GM23338 (cell line): ENCODE data around the gene TCF7L1. TPM values are rescaled to one million over a fixed set of nuclear protein-coding genes. Genes with fewer than 3 reads are reported as not detected.

Experiments used
- ATAC-seq: fragments of 200-7000 bp; cut with Tn5 transposase; 3 replicates; pipeline ENCODE4 v1.9.1; 2020
- DNase-seq: peaks from one replicate; pipeline ENCODE4 v3.0.0-alpha.2; 2015; ENCODE audit warnings: low spot score
- H2AFZ ChIP-seq: fragments of 200-600 bp; sonication (generic); 2 replicates; pipeline ENCODE4 v1.8.0; 2016; ENCODE audit warnings: antibody characterized with exemption, mild to moderate bottlenecking, moderate library complexity
- H3F3A ChIP-seq: fragments of 200-600 bp; sonication (generic); replicated peaks from 2 replicates; pipeline ENCODE4 v1.8.0; 2017; ENCODE audit warnings: antibody characterized with exemption, mixed run types, low read depth
- H3K27ac ChIP-seq: fragments of 200-600 bp; sonication (generic); 2 replicates; pipeline ENCODE4 v1.6.1; 2016; ENCODE audit warnings: low read depth
- H3K27me3 ChIP-seq: fragments of 200-600 bp; sonication (generic); 2 replicates; pipeline ENCODE4 v1.8.0; 2016; ENCODE audit warnings: mild to moderate bottlenecking, mixed run types, moderate library complexity; ENCODE audit not compliant: insufficient read depth
- H3K36me3 ChIP-seq: fragments of 200-600 bp; sonication (generic); 2 replicates; pipeline ENCODE4 v1.8.0; 2016; ENCODE audit warnings: mild to moderate bottlenecking; ENCODE audit not compliant: insufficient read depth
- H3K4me1 ChIP-seq: fragments of 200-600 bp; sonication (generic); 2 replicates; pipeline ENCODE4 v1.8.0; 2016; ENCODE audit warnings: mild to moderate bottlenecking, moderate library complexity; ENCODE audit not compliant: insufficient read depth
- H3K4me2 ChIP-seq: fragments of 200-600 bp; sonication (generic); 2 replicates; pipeline ENCODE4 v1.7.1; 2017; ENCODE audit warnings: mixed run types
- H3K4me3 ChIP-seq: fragments of 200-600 bp; sonication (generic); 2 replicates; pipeline ENCODE4 v1.6.1; 2016; ENCODE audit warnings: mixed run types
- H3K79me2 ChIP-seq: fragments of 200-600 bp; sonication (generic); replicated peaks from 2 replicates; pipeline ENCODE4 v1.8.0; 2017; ENCODE audit warnings: mild to moderate bottlenecking; ENCODE audit not compliant: insufficient read depth
- H3K9me2 ChIP-seq: fragments of 200-600 bp; sonication (generic); 2 replicates; pipeline ENCODE4 v1.8.0; 2017; ENCODE audit not compliant: insufficient read depth
- H4K20me1 ChIP-seq: fragments of 200-600 bp; sonication (generic); replicated peaks from 2 replicates; pipeline ENCODE4 v1.8.0; 2017; ENCODE audit warnings: mild to moderate bottlenecking; ENCODE audit not compliant: insufficient read depth
- H3K27ac Mint-ChIP-seq: 2 replicates; pipeline ENCODE4 v1.8.0; 2020; ENCODE audit warnings: inconsistent platforms, mild to moderate bottlenecking, moderate library complexity, mixed read lengths
- H3K27me3 Mint-ChIP-seq: 3 replicates; pipeline ENCODE4 v1.8.0; 2022; ENCODE audit warnings: low read depth, mild to moderate bottlenecking, moderate library complexity, mixed read lengths, inconsistent platforms; ENCODE audit not compliant: insufficient read depth, poor library complexity
- H3K36me3 Mint-ChIP-seq: 3 replicates; pipeline ENCODE4 v1.8.0; 2021; ENCODE audit warnings: low read depth, mild to moderate bottlenecking, inconsistent platforms, moderate library complexity, mixed read lengths
- H3K4me1 Mint-ChIP-seq: 3 replicates; pipeline ENCODE4 v1.8.0; 2020; ENCODE audit warnings: mild to moderate bottlenecking, inconsistent platforms, mixed read lengths
- H3K4me3 Mint-ChIP-seq: 3 replicates; pipeline ENCODE4 v1.8.0; 2021; ENCODE audit warnings: moderate library complexity, mild to moderate bottlenecking, inconsistent platforms, mixed read lengths
- H3K9me3 Mint-ChIP-seq: 3 replicates; pipeline ENCODE4 v1.8.0; 2020; ENCODE audit warnings: moderate library complexity, mild to moderate bottlenecking, inconsistent platforms, mixed read lengths
- CREB1 ChIP-seq: fragments of 250-450 bp; sonication (Bioruptor Pico); IDR thresholded peaks from 2 replicates; pipeline ENCODE4 v1.5.0; 2020; ENCODE audit warnings: low read depth, mild to moderate bottlenecking, moderate library complexity
- EZH2 ChIP-seq: fragments of 200-600 bp; sonication (generic); IDR thresholded peaks from one replicate; pipeline ENCODE4 v1.8.0; 2017; ENCODE audit warnings: antibody characterized with exemption, mild to moderate bottlenecking, low read depth; ENCODE audit not compliant: unreplicated experiment
- EZH2phosphoT487 ChIP-seq: fragments of 200-600 bp; sonication (generic); IDR thresholded peaks from one replicate; pipeline ENCODE4 v1.8.1; 2018; ENCODE audit warnings: antibody characterized with exemption; ENCODE audit not compliant: unreplicated experiment
- JUNB ChIP-seq: IDR thresholded peaks from one replicate; pipeline ENCODE4 v1.6.1; 2016; ENCODE audit warnings: antibody characterized with exemption; ENCODE audit not compliant: unreplicated experiment
- NANOG ChIP-seq: IDR thresholded peaks from 2 replicates; pipeline ENCODE4 v1.6.1; 2016; ENCODE audit warnings: antibody characterized with exemption, borderline replicate concordance
- POLR2AphosphoS5 ChIP-seq: IDR thresholded peaks from 2 replicates; pipeline ENCODE4 v1.6.1; 2016; ENCODE audit warnings: antibody characterized with exemption, low read depth
- STAT1 ChIP-seq: IDR thresholded peaks from one replicate; pipeline ENCODE4 v1.6.1; 2016; ENCODE audit warnings: antibody characterized with exemption; ENCODE audit not compliant: unreplicated experiment
- ZNF114 ChIP-seq: fragments of 250-450 bp; sonication (Bioruptor Pico); IDR thresholded peaks from 2 replicates; pipeline ENCODE4 v1.5.0; 2020; ENCODE audit warnings: mild to moderate bottlenecking, moderate library complexity
- ZNF331 ChIP-seq: fragments of 250-450 bp; sonication (Bioruptor Pico); IDR thresholded peaks from 2 replicates; pipeline ENCODE4 v1.5.0; 2020; ENCODE audit warnings: low read depth, mild to moderate bottlenecking, moderate library complexity
- polyA plus RNA-seq: library from polyadenylated mRNA; unstranded; fragments of >200 nt; fragmentation: Nextera tagmentation; extraction: Ambion mirVana; gene quantifications from 2 replicates; pipeline ENCODE4 v1.2.1, GENCODE V29; 2016
- total RNA-seq: library from RNA; depleted of rRNA; stranded (reverse); fragments of >200 nt; shearing (Covaris generic); gene quantifications from 2 replicates; pipeline ENCODE4 v1.2.3, GENCODE V29; 2014
- TF ChIP-seq, protein P1 (sequence below), 2 experiments: fragments of 200-600 bp in 1 of 2; sonication (generic) in 1 of 2; conservative IDR thresholded peaks; 2 replicates each; pipeline versions ENCODE4 v1.5.1 to v1.6.1; 2016 to 2017; ENCODE audit warnings: antibody characterized with exemption in 2 of 2, low read depth in 2 of 2, mild to moderate bottlenecking in 2 of 2, moderate library complexity in 1 of 2
- TF ChIP-seq, protein P2 (sequence below): fragments of 250-450 bp; sonication (Bioruptor Pico); IDR thresholded peaks from 2 replicates; pipeline ENCODE4 v1.5.0; 2020; ENCODE audit warnings: mild to moderate bottlenecking, moderate library complexity
- TF ChIP-seq, protein P3 (sequence below): IDR thresholded peaks from 2 replicates; pipeline ENCODE4 v1.6.1; 2016; ENCODE audit warnings: antibody characterized with exemption
- TF ChIP-seq, protein P4 (sequence below): IDR thresholded peaks from one replicate; pipeline ENCODE4 v1.6.1; 2018; ENCODE audit warnings: antibody characterized with exemption; ENCODE audit not compliant: unreplicated experiment

The TCF7L1 gene
- total and polyA plus RNA-seq, 2 experiments from 2014 or later: 47.3 to 101 TPM

DNA sequence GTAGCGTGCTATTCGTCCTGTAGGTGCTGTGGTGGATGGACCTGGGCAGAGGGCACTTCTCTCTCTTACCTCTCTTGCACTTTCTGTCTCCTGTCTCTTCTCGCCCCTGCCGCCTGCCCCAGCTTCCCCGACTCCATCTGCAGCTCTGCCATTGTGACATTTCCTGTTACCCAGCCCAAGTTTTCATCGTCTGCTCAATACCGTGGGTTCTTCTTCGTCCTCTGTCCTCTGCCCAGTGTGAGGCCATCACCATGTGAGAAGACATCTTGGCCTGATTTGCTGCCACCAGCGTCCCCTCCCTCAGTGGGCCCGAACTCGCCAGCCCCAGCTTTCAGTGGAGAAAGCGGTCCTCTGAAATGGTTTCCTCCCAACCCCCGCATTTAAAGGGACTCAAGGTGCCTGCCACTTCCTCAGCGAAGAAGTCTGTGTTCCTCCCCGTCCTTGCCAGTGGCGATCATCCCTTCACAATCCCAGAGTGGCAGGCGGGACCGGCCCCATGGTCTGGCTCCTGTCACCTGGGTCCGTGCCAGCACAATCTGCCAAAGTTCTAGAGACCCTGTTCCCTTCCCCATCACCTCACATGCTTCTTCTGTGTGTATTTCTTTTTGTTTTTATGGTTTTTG, 176.6 kb downstream of the TCF7L1 start:
- no peak overlapping the region for H2AFZ ChIP-seq

More for the DNA sequence above, 176.6 kb downstream of the TCF7L1 start:
- Histone ChIP-seq H3K9me2 (no peaks in the 10 kb centered on the region), H3F3A (peaks cover 14% of the 10 kb centered on the region), H3K4me3 (no peak overlapping the region), H3K79me2 (no peaks in the 10 kb centered on the region), H3K36me3 (peaks cover 5% of the 10 kb centered on the region; the same call in 1 of the 2 replicates), H4K20me1 (peaks cover 9% of the 10 kb centered on the region), H3K4me1 (peaks cover 21% of the 10 kb centered on the region), H3K4me2 (no peak overlapping the region), H3K27me3 (no peaks in the 10 kb centered on the region), H3K27ac (peak overlapping the region; percentile 73)
- Mint-ChIP-seq H3K27ac (no peak overlapping the region), H3K4me1 (peaks cover 32% of the 10 kb centered on the region), H3K36me3 (peaks cover 56% of the 10 kb centered on the region), H3K4me3 (no peak overlapping the region; the same call in 2 of the 3 replicates), H3K9me3 (no peaks in the 10 kb centered on the region), H3K27me3 (peaks cover 18% of the 10 kb centered on the region)
- TF ChIP-seq, protein P1, sequence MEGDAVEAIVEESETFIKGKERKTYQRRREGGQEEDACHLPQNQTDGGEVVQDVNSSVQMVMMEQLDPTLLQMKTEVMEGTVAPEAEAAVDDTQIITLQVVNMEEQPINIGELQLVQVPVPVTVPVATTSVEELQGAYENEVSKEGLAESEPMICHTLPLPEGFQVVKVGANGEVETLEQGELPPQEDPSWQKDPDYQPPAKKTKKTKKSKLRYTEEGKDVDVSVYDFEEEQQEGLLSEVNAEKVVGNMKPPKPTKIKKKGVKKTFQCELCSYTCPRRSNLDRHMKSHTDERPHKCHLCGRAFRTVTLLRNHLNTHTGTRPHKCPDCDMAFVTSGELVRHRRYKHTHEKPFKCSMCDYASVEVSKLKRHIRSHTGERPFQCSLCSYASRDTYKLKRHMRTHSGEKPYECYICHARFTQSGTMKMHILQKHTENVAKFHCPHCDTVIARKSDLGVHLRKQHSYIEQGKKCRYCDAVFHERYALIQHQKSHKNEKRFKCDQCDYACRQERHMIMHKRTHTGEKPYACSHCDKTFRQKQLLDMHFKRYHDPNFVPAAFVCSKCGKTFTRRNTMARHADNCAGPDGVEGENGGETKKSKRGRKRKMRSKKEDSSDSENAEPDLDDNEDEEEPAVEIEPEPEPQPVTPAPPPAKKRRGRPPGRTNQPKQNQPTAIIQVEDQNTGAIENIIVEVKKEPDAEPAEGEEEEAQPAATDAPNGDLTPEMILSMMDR (conservative IDR thresholded peaks at IDR 0.05; ENCODE audit: low read depth in 2 of 2): no peak
- TF ChIP-seq, protein P2, sequence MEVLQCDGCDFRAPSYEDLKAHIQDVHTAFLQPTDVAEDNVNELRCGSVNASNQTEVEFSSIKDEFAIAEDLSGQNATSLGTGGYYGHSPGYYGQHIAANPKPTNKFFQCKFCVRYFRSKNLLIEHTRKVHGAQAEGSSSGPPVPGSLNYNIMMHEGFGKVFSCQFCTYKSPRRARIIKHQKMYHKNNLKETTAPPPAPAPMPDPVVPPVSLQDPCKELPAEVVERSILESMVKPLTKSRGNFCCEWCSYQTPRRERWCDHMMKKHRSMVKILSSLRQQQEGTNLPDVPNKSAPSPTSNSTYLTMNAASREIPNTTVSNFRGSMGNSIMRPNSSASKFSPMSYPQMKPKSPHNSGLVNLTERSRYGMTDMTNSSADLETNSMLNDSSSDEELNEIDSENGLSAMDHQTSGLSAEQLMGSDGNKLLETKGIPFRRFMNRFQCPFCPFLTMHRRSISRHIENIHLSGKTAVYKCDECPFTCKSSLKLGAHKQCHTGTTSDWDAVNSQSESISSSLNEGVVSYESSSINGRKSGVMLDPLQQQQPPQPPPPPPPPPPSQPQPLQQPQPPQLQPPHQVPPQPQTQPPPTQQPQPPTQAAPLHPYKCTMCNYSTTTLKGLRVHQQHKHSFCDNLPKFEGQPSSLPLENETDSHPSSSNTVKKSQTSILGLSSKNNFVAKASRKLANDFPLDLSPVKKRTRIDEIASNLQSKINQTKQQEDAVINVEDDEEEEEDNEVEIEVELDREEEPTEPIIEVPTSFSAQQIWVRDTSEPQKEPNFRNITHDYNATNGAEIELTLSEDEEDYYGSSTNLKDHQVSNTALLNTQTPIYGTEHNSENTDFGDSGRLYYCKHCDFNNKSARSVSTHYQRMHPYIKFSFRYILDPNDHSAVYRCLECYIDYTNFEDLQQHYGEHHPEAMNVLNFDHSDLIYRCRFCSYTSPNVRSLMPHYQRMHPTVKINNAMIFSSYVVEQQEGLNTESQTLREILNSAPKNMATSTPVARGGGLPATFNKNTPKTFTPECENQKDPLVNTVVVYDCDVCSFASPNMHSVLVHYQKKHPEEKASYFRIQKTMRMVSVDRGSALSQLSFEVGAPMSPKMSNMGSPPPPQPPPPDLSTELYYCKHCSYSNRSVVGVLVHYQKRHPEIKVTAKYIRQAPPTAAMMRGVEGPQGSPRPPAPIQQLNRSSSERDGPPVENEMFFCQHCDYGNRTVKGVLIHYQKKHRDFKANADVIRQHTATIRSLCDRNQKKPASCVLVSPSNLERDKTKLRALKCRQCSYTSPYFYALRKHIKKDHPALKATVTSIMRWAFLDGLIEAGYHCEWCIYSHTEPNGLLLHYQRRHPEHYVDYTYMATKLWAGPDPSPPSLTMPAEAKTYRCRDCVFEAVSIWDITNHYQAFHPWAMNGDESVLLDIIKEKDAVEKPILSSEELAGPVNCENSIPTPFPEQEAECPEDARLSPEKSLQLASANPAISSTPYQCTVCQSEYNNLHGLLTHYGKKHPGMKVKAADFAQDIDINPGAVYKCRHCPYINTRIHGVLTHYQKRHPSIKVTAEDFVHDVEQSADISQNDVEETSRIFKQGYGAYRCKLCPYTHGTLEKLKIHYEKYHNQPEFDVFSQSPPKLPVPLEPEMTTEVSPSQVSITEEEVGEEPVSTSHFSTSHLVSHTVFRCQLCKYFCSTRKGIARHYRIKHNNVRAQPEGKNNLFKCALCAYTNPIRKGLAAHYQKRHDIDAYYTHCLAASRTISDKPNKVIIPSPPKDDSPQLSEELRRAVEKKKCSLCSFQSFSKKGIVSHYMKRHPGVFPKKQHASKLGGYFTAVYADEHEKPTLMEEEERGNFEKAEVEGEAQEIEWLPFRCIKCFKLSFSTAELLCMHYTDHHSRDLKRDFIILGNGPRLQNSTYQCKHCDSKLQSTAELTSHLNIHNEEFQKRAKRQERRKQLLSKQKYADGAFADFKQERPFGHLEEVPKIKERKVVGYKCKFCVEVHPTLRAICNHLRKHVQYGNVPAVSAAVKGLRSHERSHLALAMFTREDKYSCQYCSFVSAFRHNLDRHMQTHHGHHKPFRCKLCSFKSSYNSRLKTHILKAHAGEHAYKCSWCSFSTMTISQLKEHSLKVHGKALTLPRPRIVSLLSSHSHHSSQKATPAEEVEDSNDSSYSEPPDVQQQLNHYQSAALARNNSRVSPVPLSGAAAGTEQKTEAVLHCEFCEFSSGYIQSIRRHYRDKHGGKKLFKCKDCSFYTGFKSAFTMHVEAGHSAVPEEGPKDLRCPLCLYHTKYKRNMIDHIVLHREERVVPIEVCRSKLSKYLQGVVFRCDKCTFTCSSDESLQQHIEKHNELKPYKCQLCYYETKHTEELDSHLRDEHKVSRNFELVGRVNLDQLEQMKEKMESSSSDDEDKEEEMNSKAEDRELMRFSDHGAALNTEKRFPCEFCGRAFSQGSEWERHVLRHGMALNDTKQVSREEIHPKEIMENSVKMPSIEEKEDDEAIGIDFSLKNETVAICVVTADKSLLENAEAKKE (CRISPR knock-in tag): no peak
- no peak for TF ChIP-seq STAT1
- no peak for TF ChIP-seq EZH2
- no peak for TF ChIP-seq EZH2phosphoT487
- TF ChIP-seq CREB1: no peak
- no peak for TF ChIP-seq ZNF331 (CRISPR knock-in tag)
- TF ChIP-seq, protein P3, sequence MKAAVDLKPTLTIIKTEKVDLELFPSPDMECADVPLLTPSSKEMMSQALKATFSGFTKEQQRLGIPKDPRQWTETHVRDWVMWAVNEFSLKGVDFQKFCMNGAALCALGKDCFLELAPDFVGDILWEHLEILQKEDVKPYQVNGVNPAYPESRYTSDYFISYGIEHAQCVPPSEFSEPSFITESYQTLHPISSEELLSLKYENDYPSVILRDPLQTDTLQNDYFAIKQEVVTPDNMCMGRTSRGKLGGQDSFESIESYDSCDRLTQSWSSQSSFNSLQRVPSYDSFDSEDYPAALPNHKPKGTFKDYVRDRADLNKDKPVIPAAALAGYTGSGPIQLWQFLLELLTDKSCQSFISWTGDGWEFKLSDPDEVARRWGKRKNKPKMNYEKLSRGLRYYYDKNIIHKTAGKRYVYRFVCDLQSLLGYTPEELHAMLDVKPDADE: no peak
- no peak for TF ChIP-seq ZNF114 (CRISPR knock-in tag)
- TF ChIP-seq NANOG: no peak
- TF ChIP-seq, protein P4, sequence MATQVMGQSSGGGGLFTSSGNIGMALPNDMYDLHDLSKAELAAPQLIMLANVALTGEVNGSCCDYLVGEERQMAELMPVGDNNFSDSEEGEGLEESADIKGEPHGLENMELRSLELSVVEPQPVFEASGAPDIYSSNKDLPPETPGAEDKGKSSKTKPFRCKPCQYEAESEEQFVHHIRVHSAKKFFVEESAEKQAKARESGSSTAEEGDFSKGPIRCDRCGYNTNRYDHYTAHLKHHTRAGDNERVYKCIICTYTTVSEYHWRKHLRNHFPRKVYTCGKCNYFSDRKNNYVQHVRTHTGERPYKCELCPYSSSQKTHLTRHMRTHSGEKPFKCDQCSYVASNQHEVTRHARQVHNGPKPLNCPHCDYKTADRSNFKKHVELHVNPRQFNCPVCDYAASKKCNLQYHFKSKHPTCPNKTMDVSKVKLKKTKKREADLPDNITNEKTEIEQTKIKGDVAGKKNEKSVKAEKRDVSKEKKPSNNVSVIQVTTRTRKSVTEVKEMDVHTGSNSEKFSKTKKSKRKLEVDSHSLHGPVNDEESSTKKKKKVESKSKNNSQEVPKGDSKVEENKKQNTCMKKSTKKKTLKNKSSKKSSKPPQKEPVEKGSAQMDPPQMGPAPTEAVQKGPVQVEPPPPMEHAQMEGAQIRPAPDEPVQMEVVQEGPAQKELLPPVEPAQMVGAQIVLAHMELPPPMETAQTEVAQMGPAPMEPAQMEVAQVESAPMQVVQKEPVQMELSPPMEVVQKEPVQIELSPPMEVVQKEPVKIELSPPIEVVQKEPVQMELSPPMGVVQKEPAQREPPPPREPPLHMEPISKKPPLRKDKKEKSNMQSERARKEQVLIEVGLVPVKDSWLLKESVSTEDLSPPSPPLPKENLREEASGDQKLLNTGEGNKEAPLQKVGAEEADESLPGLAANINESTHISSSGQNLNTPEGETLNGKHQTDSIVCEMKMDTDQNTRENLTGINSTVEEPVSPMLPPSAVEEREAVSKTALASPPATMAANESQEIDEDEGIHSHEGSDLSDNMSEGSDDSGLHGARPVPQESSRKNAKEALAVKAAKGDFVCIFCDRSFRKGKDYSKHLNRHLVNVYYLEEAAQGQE: no peak
- TF ChIP-seq JUNB: no peak
- no peak for TF ChIP-seq POLR2AphosphoS5
- ATAC-seq (no peak), DNase-seq (no peak)
